ENCODE data around the gene ALG6.
A peak's percentile ranks its signal among the peaks of the same experiment; 100 is the strongest.

Gene ALG6

DNA sequence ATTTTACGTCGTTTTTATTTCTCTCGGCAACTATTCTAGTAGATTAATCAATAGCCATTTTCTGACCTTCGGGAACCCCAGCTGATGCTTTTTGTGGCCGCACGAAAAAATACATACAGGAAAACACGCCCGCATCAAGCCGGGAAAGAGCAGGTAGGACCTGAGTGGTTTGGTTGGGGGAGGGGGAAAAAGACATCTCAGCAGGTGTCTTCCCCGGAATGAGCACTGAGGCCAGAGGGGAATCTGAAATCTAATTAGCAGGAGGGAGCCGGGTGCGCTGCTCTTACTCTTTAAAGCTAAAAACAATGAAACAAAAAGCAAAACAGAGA is 45.7 kb upstream of the ALG6 start:
- TF ChIP-seq YY1 (IDR thresholded peaks at IDR 0.05; ENCODE audit: insufficient read depth, insufficient read length) (no peak), ZNF274 (IDR thresholded peaks at IDR 0.05; ENCODE audit: low read depth, low read length) (no peak), SUZ12 (IDR thresholded peaks at IDR 0.05; ENCODE audit: extremely low read depth, insufficient read depth, insufficient read length) (no peak)
- H3K27me3 ChIP-seq (ENCODE audit: insufficient read depth, insufficient read length), result peaks cover 94% of the 10 kb centered on the region
- no peaks in the 10 kb centered on the region for H3K36me3 ChIP-seq (ENCODE audit: insufficient read depth, insufficient read length, low read length)
- H3K9ac ChIP-seq (ENCODE audit: insufficient read length, low read depth), result no peak overlapping the region
- peaks cover 16% of the 10 kb centered on the region for H3K4me1 ChIP-seq (ENCODE audit: insufficient read depth, insufficient read length)
- H3K4me3 ChIP-seq (ENCODE audit: insufficient read length, low read depth), result peak overlapping the region; percentile 56
- H3K9me3 ChIP-seq (ENCODE audit: insufficient read depth, low read length), result no peaks in the 10 kb centered on the region
- no peak for DNase-seq (ENCODE audit: low read depth, low spot score)

- Histone ChIP-seq H3K36me3 (ENCODE audit: insufficient read depth, insufficient read length, low read length) (no peaks in the 10 kb centered on the region), H3K4me3 (ENCODE audit: insufficient read length, low read depth) (peak within 1 kb of the TSS; percentile 56), H3K27me3 (ENCODE audit: insufficient read depth, insufficient read length) (peaks cover 99% of the 10 kb centered on the region), H3K4me1 (ENCODE audit: insufficient read depth, insufficient read length) (peaks cover 14% of the 10 kb centered on the region), H3K9me3 (ENCODE audit: insufficient read depth, low read length) (no peaks in the 10 kb centered on the region), H3K9ac (ENCODE audit: insufficient read length, low read depth) (peak within 1 kb of the TSS; percentile 62)
- peak; percentile 93 for DNase-seq (ENCODE audit: low read depth, low spot score)
- TF ChIP-seq YY1 (IDR thresholded peaks at IDR 0.05; ENCODE audit: insufficient read depth, insufficient read length) (no peak), ZNF274 (IDR thresholded peaks at IDR 0.05; ENCODE audit: low read depth, low read length) (no peak), SUZ12 (IDR thresholded peaks at IDR 0.05; ENCODE audit: extremely low read depth, insufficient read depth, insufficient read length) (no peak)
Observed at GRCh38 chr1:63322114-63322943, 45.1 kb upstream of the ALG6 start, which contains the start of gene FOXD3. Gene FOXD3, plus strand, starts transcription at chr1:63322567. Its CDS starts 492 bp downstream, at chr1:63323059.

GRCh38 chr1:63322944-63323864 is 44.2 kb upstream of the ALG6 start:
- Histone ChIP-seq H3K4me3 (ENCODE audit: insufficient read length, low read depth) (peak overlapping the region; percentile 56), H3K36me3 (ENCODE audit: insufficient read depth, insufficient read length, low read length) (no peaks in the 10 kb centered on the region), H3K9ac (ENCODE audit: insufficient read length, low read depth) (peak overlapping the region; percentile 62), H3K27me3 (ENCODE audit: insufficient read depth, insufficient read length) (peaks cover 100% of the 10 kb centered on the region), H3K9me3 (ENCODE audit: insufficient read depth, low read length) (no peaks in the 10 kb centered on the region), H3K4me1 (ENCODE audit: insufficient read depth, insufficient read length) (peaks cover 14% of the 10 kb centered on the region)
- DNase-seq (ENCODE audit: low read depth, low spot score), result no peak
- TF ChIP-seq SUZ12 (IDR thresholded peaks at IDR 0.05; ENCODE audit: extremely low read depth, insufficient read depth, insufficient read length) (no peak), ZNF274 (IDR thresholded peaks at IDR 0.05; ENCODE audit: low read depth, low read length) (no peak)

DNA sequence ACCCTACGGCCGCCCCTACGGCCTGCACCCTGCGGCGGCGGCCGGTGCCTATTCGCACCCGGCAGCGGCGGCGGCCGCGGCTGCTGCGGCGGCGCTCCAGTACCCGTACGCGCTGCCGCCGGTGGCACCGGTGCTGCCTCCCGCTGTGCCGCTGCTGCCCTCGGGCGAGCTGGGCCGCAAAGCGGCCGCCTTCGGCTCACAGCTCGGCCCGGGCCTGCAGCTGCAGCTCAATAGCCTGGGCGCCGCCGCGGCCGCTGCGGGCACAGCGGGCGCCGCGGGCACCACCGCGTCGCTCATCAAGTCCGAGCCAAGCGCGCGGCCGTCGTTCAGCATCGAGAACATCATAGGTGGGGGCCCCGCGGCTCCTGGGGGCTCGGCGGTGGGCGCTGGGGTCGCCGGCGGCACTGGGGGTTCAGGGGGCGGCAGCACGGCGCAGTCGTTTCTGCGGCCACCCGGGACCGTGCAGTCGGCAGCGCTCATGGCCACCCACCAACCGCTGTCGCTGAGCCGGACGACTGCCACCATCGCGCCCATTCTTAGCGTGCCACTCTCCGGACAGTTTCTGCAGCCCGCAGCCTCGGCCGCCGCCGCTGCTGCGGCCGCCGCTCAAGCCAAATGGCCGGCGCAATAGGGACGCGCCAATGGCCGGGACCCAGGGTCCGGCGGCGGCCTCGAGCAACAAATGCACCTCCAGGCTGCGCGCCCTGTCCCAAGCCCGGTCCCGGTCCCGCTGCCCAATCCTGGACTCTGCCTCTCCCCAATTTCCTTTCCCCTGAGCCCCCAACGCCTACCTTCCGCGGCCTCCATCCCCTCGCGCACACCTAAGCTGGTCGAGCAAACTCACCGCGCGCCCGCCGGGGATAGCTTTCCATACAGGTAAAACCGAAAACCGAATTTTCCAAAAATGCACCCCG is 43.3 kb upstream of the ALG6 start:
- peaks cover 17% of the 10 kb centered on the region for H3K4me1 ChIP-seq (ENCODE audit: insufficient read depth, insufficient read length)
- H3K4me3 ChIP-seq (ENCODE audit: insufficient read length, low read depth), result peak overlapping the region; percentile 56
- DNase-seq (ENCODE audit: low read depth, low spot score), result no peak
- H3K27me3 ChIP-seq (ENCODE audit: insufficient read depth, insufficient read length), result peaks cover 100% of the 10 kb centered on the region
- H3K9ac ChIP-seq (ENCODE audit: insufficient read length, low read depth), result peak overlapping the region; percentile 62
- no peaks in the 10 kb centered on the region for H3K36me3 ChIP-seq (ENCODE audit: insufficient read depth, insufficient read length, low read length)
- no peaks in the 10 kb centered on the region for H3K9me3 ChIP-seq (ENCODE audit: insufficient read depth, low read length)
- no peak for TF ChIP-seq YY1 (IDR thresholded peaks at IDR 0.05; ENCODE audit: insufficient read depth, insufficient read length)
- peak; percentile 94 for TF ChIP-seq SUZ12 (IDR thresholded peaks at IDR 0.05; ENCODE audit: extremely low read depth, insufficient read depth, insufficient read length)

DNA sequence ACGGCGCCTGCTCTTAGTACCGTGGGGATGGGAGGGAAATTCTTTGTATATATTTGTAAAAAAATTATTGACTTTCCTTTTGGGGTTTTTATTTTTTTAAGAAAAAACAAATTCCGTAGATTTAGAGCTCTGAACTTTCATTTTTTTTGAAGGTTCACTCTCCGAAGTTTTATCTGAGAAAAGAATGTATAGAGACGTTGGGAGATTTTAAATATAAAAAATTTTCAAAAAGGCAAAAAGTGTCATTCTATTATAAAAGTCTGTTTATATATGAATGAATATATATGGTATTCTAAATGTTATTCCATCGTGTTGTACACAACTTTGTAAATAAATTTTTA is 42.7 kb upstream of the ALG6 start:
- Histone ChIP-seq H3K4me1 (ENCODE audit: insufficient read depth, insufficient read length) (peaks cover 17% of the 10 kb centered on the region), H3K9ac (ENCODE audit: insufficient read length, low read depth) (no peak overlapping the region), H3K27me3 (ENCODE audit: insufficient read depth, insufficient read length) (peaks cover 100% of the 10 kb centered on the region), H3K36me3 (ENCODE audit: insufficient read depth, insufficient read length, low read length) (no peaks in the 10 kb centered on the region), H3K4me3 (ENCODE audit: insufficient read length, low read depth) (peak overlapping the region; percentile 56), H3K9me3 (ENCODE audit: insufficient read depth, low read length) (no peaks in the 10 kb centered on the region)
- no peak for DNase-seq (ENCODE audit: low read depth, low spot score)
- TF ChIP-seq YY1 (IDR thresholded peaks at IDR 0.05; ENCODE audit: insufficient read depth, insufficient read length), result no peak
- no peak for TF ChIP-seq ZNF274 (IDR thresholded peaks at IDR 0.05; ENCODE audit: low read depth, low read length)
- TF ChIP-seq SUZ12 (IDR thresholded peaks at IDR 0.05; ENCODE audit: extremely low read depth, insufficient read depth, insufficient read length), result no peak

DNA sequence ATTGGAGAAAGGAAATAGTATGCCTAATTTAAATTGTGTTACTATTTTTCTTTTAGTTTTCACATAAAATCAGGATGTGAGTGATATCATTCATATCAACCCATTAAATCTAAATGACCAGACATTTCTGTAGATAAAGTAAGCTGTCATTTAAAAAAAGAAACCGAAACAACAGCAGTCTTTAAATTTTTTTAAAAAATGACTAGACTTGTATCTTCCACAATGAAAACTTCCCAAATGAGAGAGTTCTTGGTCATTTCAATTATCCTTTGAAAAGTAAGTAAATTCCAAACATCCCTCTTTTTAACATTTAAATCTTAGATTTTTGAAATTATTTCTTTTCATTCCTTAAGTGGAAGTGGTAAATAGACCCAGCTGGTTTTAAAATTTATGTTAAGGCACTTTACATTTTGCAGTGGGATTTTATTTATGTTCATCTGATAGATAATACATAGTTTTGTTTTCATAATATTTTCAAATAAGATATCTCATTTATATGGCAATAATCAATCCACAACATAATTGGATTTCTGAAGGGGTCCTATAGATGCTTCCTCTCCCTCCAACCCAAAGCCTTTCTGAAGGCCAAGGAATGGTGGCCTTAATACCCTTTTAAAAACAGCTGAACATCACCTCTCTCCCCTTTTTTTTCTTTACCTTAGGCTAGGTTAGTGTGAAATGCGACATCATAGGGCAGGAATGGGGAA is 42.0 kb upstream of the ALG6 start:
- no peak overlapping the region for H3K9ac ChIP-seq (ENCODE audit: insufficient read length, low read depth)
- peaks cover 12% of the 10 kb centered on the region for H3K4me1 ChIP-seq (ENCODE audit: insufficient read depth, insufficient read length)
- no peaks in the 10 kb centered on the region for H3K36me3 ChIP-seq (ENCODE audit: insufficient read depth, insufficient read length, low read length)
- H3K9me3 ChIP-seq (ENCODE audit: insufficient read depth, low read length), result no peaks in the 10 kb centered on the region
- DNase-seq (ENCODE audit: low read depth, low spot score), result no peak
- H3K4me3 ChIP-seq (ENCODE audit: insufficient read length, low read depth), result no peak overlapping the region
- H3K27me3 ChIP-seq (ENCODE audit: insufficient read depth, insufficient read length), result peaks cover 100% of the 10 kb centered on the region
- TF ChIP-seq SUZ12 (IDR thresholded peaks at IDR 0.05; ENCODE audit: extremely low read depth, insufficient read depth, insufficient read length), result no peak
- no peak for TF ChIP-seq YY1 (IDR thresholded peaks at IDR 0.05; ENCODE audit: insufficient read depth, insufficient read length)
- no peak for TF ChIP-seq ZNF274 (IDR thresholded peaks at IDR 0.05; ENCODE audit: low read depth, low read length)

All from NT2/D1 (cell line).